Liver (tissue), 9 donors: Measurements from ENCODE around the gene ERC2. TPM values are rescaled to one million over a fixed set of nuclear protein-coding genes. Genes with fewer than 3 reads are reported as not detected.

Experiments
- DNase-seq: peaks from one replicate; pipeline ENCODE4 v3.0.0-alpha.2; 2017; ENCODE audit warnings: low spot score
- H3K27ac ChIP-seq, 2 donors: one replicate each; pipeline ENCODE4 v1.7.0; 2013; ENCODE audit warnings: inconsistent platforms in 2 of 2, low read length in 2 of 2, control low read depth in 1 of 2, low read depth in 1 of 2, mild to moderate bottlenecking in 1 of 2
- H3K27me3 ChIP-seq, 4 donors: one replicate each; pipeline versions ENCODE4 v1.6.1 to v1.7.0; 2013; ENCODE audit warnings: low read length in 3 of 4, inconsistent platforms in 1 of 4, mild to moderate bottlenecking in 1 of 4, moderate library complexity in 1 of 4; ENCODE audit not compliant: control insufficient read depth in 4 of 4, insufficient read depth in 4 of 4
- H3K36me3 ChIP-seq, 4 donors: one replicate each; pipeline versions ENCODE4 v1.6.1 to v1.7.0; 2013; ENCODE audit warnings: low read length in 3 of 4, mild to moderate bottlenecking in 3 of 4, low read depth in 1 of 4, moderate library complexity in 1 of 4; ENCODE audit not compliant: control insufficient read depth in 4 of 4, insufficient read depth in 3 of 4
- H3K4me1 ChIP-seq, 4 donors: one replicate each; pipeline versions ENCODE4 v1.6.1 to v1.7.0; 2013; ENCODE audit warnings: low read length in 3 of 4, mild to moderate bottlenecking in 3 of 4, moderate library complexity in 1 of 4; ENCODE audit not compliant: control insufficient read depth in 4 of 4, insufficient read depth in 4 of 4
- H3K4me3 ChIP-seq, 3 donors: one replicate each; pipeline versions ENCODE4 v1.6.1 to v1.7.0; 2013; ENCODE audit warnings: low read length in 3 of 3, control low read depth in 1 of 3, low read depth in 1 of 3, mild to moderate bottlenecking in 1 of 3
- H3K9ac ChIP-seq, 2 donors: one replicate each; pipeline ENCODE4 v1.7.0; 2013; ENCODE audit warnings: low read length in 2 of 2, mild to moderate bottlenecking in 2 of 2, moderate library complexity in 2 of 2, control low read depth in 1 of 2, low read depth in 1 of 2
- H3K9me3 ChIP-seq, 4 donors: one replicate each; pipeline versions ENCODE4 v1.6.1 to v1.7.0; 2013; ENCODE audit warnings: low read length in 3 of 4; ENCODE audit not compliant: control insufficient read depth in 4 of 4
- CTCF ChIP-seq: fragments of 150-350 bp; IDR thresholded peaks from 2 replicates; pipeline ENCODE4 v1.5.1; 2017; ENCODE audit warnings: improper control_type of control experiment, low read depth, low read length; ENCODE audit not compliant: missing input control
- EGR1 ChIP-seq, 2 donors: IDR thresholded peaks; 2 replicates each; pipeline ENCODE4 v1.6.1; 2016 to 2018; ENCODE audit warnings: antibody characterized with exemption in 2 of 2, low read depth in 2 of 2
- FOXA1 ChIP-seq: IDR thresholded peaks from 2 replicates; pipeline ENCODE4 v1.6.1; 2016; ENCODE audit warnings: antibody characterized with exemption
- FOXA2 ChIP-seq: IDR thresholded peaks from 2 replicates; pipeline ENCODE4 v1.6.1; 2016; ENCODE audit warnings: antibody characterized with exemption
- GABPA ChIP-seq, 2 donors: IDR thresholded peaks in 1 of 2; conservative IDR thresholded peaks in 1 of 2; 2 replicates each; pipeline ENCODE4 v1.6.1; 2016; ENCODE audit warnings: antibody characterized with exemption in 2 of 2, mild to moderate bottlenecking in 1 of 2, moderate library complexity in 1 of 2
- HNF4A ChIP-seq, 2 donors: conservative IDR thresholded peaks; 2 replicates each; pipeline ENCODE4 v1.6.1; 2016; ENCODE audit warnings: antibody characterized with exemption in 2 of 2, mild to moderate bottlenecking in 2 of 2
- HNF4G ChIP-seq: IDR thresholded peaks from 2 replicates; pipeline ENCODE4 v1.6.1; 2016; ENCODE audit warnings: antibody characterized with exemption
- JUND ChIP-seq, 2 donors: IDR thresholded peaks; 2 replicates each; pipeline ENCODE4 v1.6.1; 2016; ENCODE audit warnings: antibody characterized with exemption in 2 of 2
- NR2F2 ChIP-seq: IDR thresholded peaks from 2 replicates; pipeline ENCODE4 v1.6.1; 2016; ENCODE audit warnings: antibody characterized with exemption
- RAD21 ChIP-seq, 2 donors: IDR thresholded peaks; 2 replicates each; pipeline ENCODE4 v1.6.1; 2016; ENCODE audit warnings: antibody characterized with exemption in 2 of 2, mild to moderate bottlenecking in 2 of 2
- REST ChIP-seq: IDR thresholded peaks from 2 replicates; pipeline ENCODE4 v1.6.1; 2016; ENCODE audit warnings: antibody characterized with exemption, mild to moderate bottlenecking
- RXRA ChIP-seq, 2 donors: IDR thresholded peaks; 2 replicates each; pipeline ENCODE4 v1.6.1; 2017 to 2018; ENCODE audit warnings: antibody characterized with exemption in 2 of 2, mild to moderate bottlenecking in 1 of 2
- SP1 ChIP-seq: IDR thresholded peaks from 2 replicates; pipeline ENCODE4 v1.6.1; 2018; ENCODE audit warnings: antibody characterized with exemption, mild to moderate bottlenecking
- TAF1 ChIP-seq: conservative IDR thresholded peaks from 2 replicates; pipeline ENCODE4 v1.6.1; 2016; ENCODE audit warnings: antibody characterized with exemption, mild to moderate bottlenecking
- YY1 ChIP-seq: IDR thresholded peaks from 2 replicates; pipeline ENCODE4 v1.6.1; 2016; ENCODE audit warnings: antibody characterized with exemption, mild to moderate bottlenecking
- ZBTB33 ChIP-seq: IDR thresholded peaks from 2 replicates; pipeline ENCODE4 v1.6.1; 2016; ENCODE audit warnings: antibody characterized with exemption
- WGBS: extraction: QIAGEN DNeasy Blood & Tissue Kit; methylation state at CpG from one replicate; pipeline ENCODE4 v1.1.7; 2013; 5-methylcytosine and 5-hydroxymethylcytosine counted together
- polyA plus RNA-seq, 2 donors: library from polyadenylated mRNA; stranded (reverse) in 1 of 2; unstranded in 1 of 2; fragments of 200-250 nt in 1 of 2; fragments of >200 nt in 1 of 2; fragmentation: Nextera tagmentation in 1 of 2; extraction: Ambion mirVana in 1 of 2; gene quantifications; one replicate each; pipeline versions ENCODE4 v1.2.1 to v1.2.3, GENCODE V29; 2013 to 2015
- total RNA-seq, 2 donors: library from RNA; depleted of rRNA; stranded (reverse); fragments of >200 nt; gene quantifications; one replicate each; pipeline ENCODE4 v1.2.3, GENCODE V29; 2014
- TF ChIP-seq, protein P1 (sequence below): IDR thresholded peaks from 2 replicates; pipeline ENCODE4 v1.6.1; 2016; ENCODE audit warnings: antibody characterized with exemption
- TF ChIP-seq, protein P2 (sequence below): IDR thresholded peaks from 2 replicates; pipeline ENCODE4 v1.6.1; 2016; ENCODE audit warnings: antibody characterized with exemption
- donor health status: healthy.
- donor health status: healthy.
- donor health status: healthy.
- donor health status: healthy.
- donor health status: healthy.

ERC2 gene
- total and polyA plus RNA-seq, 4 donors: 0.14 to 0.25 TPM; not detected in 2

- no peak for DNase-seq
- Histone ChIP-seq H3K4me1 (no peaks in the 10 kb centered on the region), H3K36me3 (no peaks in the 10 kb centered on the region), H3K9ac (no peak overlapping the region), H3K27ac (no peak overlapping the region), H3K27me3 (peaks cover 0 to 2% (median 0%) of the 10 kb centered on the region in 4 donors), H3K9me3 (no peaks in the 10 kb centered on the region), H3K4me3 (no peak overlapping the region)
- WGBS: 81% methylated on average over 4 of the region's 4 CpGs
- TF ChIP-seq GABPA (IDR thresholded peaks at IDR 0.05 in 1 of 2, conservative IDR thresholded peaks at IDR 0.05 in 1 of 2): no peak
- TF ChIP-seq YY1: no peak
- no peak for TF ChIP-seq TAF1
- TF ChIP-seq REST: no peak
- no peak for TF ChIP-seq RAD21 (IDR thresholded peaks at IDR 0.05)
- no peak for TF ChIP-seq FOXA1
- no peak for TF ChIP-seq CTCF
- no peak for TF ChIP-seq HNF4A (conservative IDR thresholded peaks at IDR 0.05)
- no peak for TF ChIP-seq JUND (IDR thresholded peaks at IDR 0.05)
- TF ChIP-seq RXRA (IDR thresholded peaks at IDR 0.05): no peak
- TF ChIP-seq, protein P1, sequence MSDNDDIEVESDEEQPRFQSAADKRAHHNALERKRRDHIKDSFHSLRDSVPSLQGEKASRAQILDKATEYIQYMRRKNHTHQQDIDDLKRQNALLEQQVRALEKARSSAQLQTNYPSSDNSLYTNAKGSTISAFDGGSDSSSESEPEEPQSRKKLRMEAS: no peak
- TF ChIP-seq ZBTB33: no peak
- no peak for TF ChIP-seq HNF4G
- no peak for TF ChIP-seq SP1
- no peak for TF ChIP-seq FOXA2
- TF ChIP-seq EGR1 (IDR thresholded peaks at IDR 0.05; ENCODE audit: low read depth in 2 of 2): no peak
- TF ChIP-seq, protein P2, sequence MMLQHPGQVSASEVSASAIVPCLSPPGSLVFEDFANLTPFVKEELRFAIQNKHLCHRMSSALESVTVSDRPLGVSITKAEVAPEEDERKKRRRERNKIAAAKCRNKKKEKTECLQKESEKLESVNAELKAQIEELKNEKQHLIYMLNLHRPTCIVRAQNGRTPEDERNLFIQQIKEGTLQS: no peak
- no peak for TF ChIP-seq NR2F2
Measured at GRCh38 chr3:56135941-56136340, 332.3 kb downstream of the ERC2 start.

GRCh38 chr3:56133423-56133822, 334.8 kb downstream of the ERC2 start:
- Histone ChIP-seq H3K9me3 (no peaks in the 10 kb centered on the region), H3K4me1 (no peaks in the 10 kb centered on the region), H3K9ac (no peak overlapping the region), H3K27me3 (no peaks in the 10 kb centered on the region), H3K27ac (no peak overlapping the region), H3K4me3 (no peak overlapping the region), H3K36me3 (no peaks in the 10 kb centered on the region)
- 87% methylated on average over 2 of the region's 2 CpGs for WGBS
- DNase-seq: no peak
- TF ChIP-seq, protein P2: no peak
- no peak for TF ChIP-seq ZBTB33
- TF ChIP-seq TAF1: no peak
- TF ChIP-seq RAD21 (IDR thresholded peaks at IDR 0.05): no peak
- no peak for TF ChIP-seq FOXA2
- no peak for TF ChIP-seq HNF4G
- TF ChIP-seq JUND (IDR thresholded peaks at IDR 0.05): no peak
- no peak for TF ChIP-seq FOXA1
- TF ChIP-seq, protein P1: no peak
- no peak for TF ChIP-seq RXRA (IDR thresholded peaks at IDR 0.05)
- no peak for TF ChIP-seq GABPA (IDR thresholded peaks at IDR 0.05 in 1 of 2, conservative IDR thresholded peaks at IDR 0.05 in 1 of 2)
